Activated CD8-positive, alpha-beta memory T cell treated with anti-CD3 and anti-CD28 coated beads, Interleukin-2, amount 10 ng/mL, durations not matched to agents 7 days and 5 days (primary cell): ENCODE results near the gene NAT9. TPM values are rescaled to one million over a fixed set of nuclear protein-coding genes. Genes with fewer than 3 reads are reported as not detected.
A peak's percentile ranks its signal among the peaks of the same experiment; 100 is the strongest.

Experiments
- ATAC-seq: fragments of 150-1000 bp; cut with Tn5 transposase; one replicate; pipeline ENCODE4 v1.10.0; 2021; ENCODE audit warnings: moderate library complexity
- CTCF ChIA-PET: fragments of 350-600 bp; sonication (Branson Sonifier 250); formaldehyde crosslinking; loops from one replicate; lab custom pipeline; 2021; ENCODE audit warnings: antibody characterized with exemption; lab: Charles Lee
- DNase-seq: peaks from one replicate; pipeline ENCODE4 v3.0.0-alpha.2; 2020
- H3K27ac Mint-ChIP-seq: one replicate; pipeline ENCODE4 v1.8.0; 2021; ENCODE audit warnings: mild to moderate bottlenecking, mixed read lengths
- H3K27me3 Mint-ChIP-seq: one replicate; pipeline ENCODE4 v1.8.0; 2021; ENCODE audit warnings: mixed read lengths
- H3K36me3 Mint-ChIP-seq: one replicate; pipeline ENCODE4 v1.8.0; 2021; ENCODE audit warnings: mild to moderate bottlenecking, mixed read lengths
- H3K4me1 Mint-ChIP-seq: one replicate; pipeline ENCODE4 v1.8.0; 2021; ENCODE audit warnings: mixed read lengths
- H3K4me3 Mint-ChIP-seq: one replicate; pipeline ENCODE4 v1.8.0; 2021; ENCODE audit warnings: mild to moderate bottlenecking, moderate library complexity, mixed read lengths
- H3K9me3 Mint-ChIP-seq: one replicate; pipeline ENCODE4 v1.8.0; 2022; ENCODE audit warnings: low read depth, mixed read lengths
- total RNA-seq, 2 experiments: library from RNA; stranded (reverse); gene quantifications; one replicate each; pipeline ENCODE4 v1.2.3, GENCODE V29; 2021

NAT9 gene
- total RNA-seq, 2 experiments from 2014 or later, result 34.1 to 34.5 TPM

- no peak overlapping the region for H3K4me3 Mint-ChIP-seq
- peaks cover 65% of the 10 kb centered on the region for H3K4me1 Mint-ChIP-seq
- no peak overlapping the region for H3K27ac Mint-ChIP-seq
- no peaks in the 10 kb centered on the region for H3K9me3 Mint-ChIP-seq
- no peaks in the 10 kb centered on the region for H3K27me3 Mint-ChIP-seq
- DNase-seq (no peak), ATAC-seq (no peak)
- CTCF ChIA-PET, result interaction anchor here (1.1 to 9.3 kb wide), 6 partner anchors 9 to 45 kb away, joined by 3 to 94 read pairs (median 36); partner anchors contain the start of gene RAB37
- peaks cover 14% of the 10 kb centered on the region for H3K36me3 Mint-ChIP-seq
Observed at GRCh38 chr17:74782571-74782970, 6.4 kb upstream of the NAT9 start.

- Mint-ChIP-seq H3K4me1 (peaks cover 77% of the 10 kb centered on the region), H3K9me3 (no peaks in the 10 kb centered on the region), H3K4me3 (peak overlapping the region; percentile 49), H3K27me3 (no peaks in the 10 kb centered on the region), H3K27ac (peak overlapping the region; percentile 95), H3K36me3 (peaks cover 16% of the 10 kb centered on the region)
- ATAC-seq (peak; percentile 25), DNase-seq (peak; percentile 75)
- CTCF ChIA-PET, result interaction anchor here (0.8 to 9.3 kb wide), 13 partner anchors 10 to 123 kb away, joined by 3 to 94 read pairs (median 15); partner anchors contain the start of genes FDXR and RAB37
Observed at GRCh38 chr17:74780443-74781238, 4.5 kb upstream of the NAT9 start.

- ATAC-seq, result peak; percentile 57
- Mint-ChIP-seq H3K9me3 (no peaks in the 10 kb centered on the region), H3K27me3 (no peaks in the 10 kb centered on the region), H3K36me3 (peaks cover 12% of the 10 kb centered on the region), H3K4me1 (peaks cover 76% of the 10 kb centered on the region), H3K27ac (peak overlapping the region; percentile 95), H3K4me3 (peak overlapping the region; percentile 49)
- peak; percentile 91 for DNase-seq
- CTCF ChIA-PET, result interaction anchor here (0.8 to 9.3 kb wide), 13 partner anchors 9 to 123 kb away, joined by 3 to 94 read pairs (median 15); partner anchors contain the start of gene RAB37
Observed at GRCh38 chr17:74779948-74780400, 3.8 kb upstream of the NAT9 start.

- Mint-ChIP-seq H3K4me1 (peaks cover 71% of the 10 kb centered on the region), H3K36me3 (peaks cover 12% of the 10 kb centered on the region), H3K27ac (peak overlapping the region; percentile 95), H3K27me3 (no peaks in the 10 kb centered on the region), H3K9me3 (no peaks in the 10 kb centered on the region), H3K4me3 (peak overlapping the region; percentile 49)
- no peak for ATAC-seq
- DNase-seq, result no peak
- CTCF ChIA-PET, result interaction anchor here (1.2 to 9.3 kb wide), 13 partner anchors 9 to 122 kb away, joined by 3 to 94 read pairs (median 15); partner anchors contain the start of gene RAB37
Observed at GRCh38 chr17:74779501-74779900, 3.4 kb upstream of the NAT9 start.

- Mint-ChIP-seq H3K9me3 (no peaks in the 10 kb centered on the region), H3K4me1 (peaks cover 68% of the 10 kb centered on the region), H3K4me3 (no peak overlapping the region), H3K27me3 (no peaks in the 10 kb centered on the region), H3K27ac (peak overlapping the region; percentile 95), H3K36me3 (peaks cover 15% of the 10 kb centered on the region)
- DNase-seq (no peak), ATAC-seq (no peak)
- CTCF ChIA-PET, result interaction anchor here (1.2 to 9.3 kb wide), 13 partner anchors 8 to 122 kb away, joined by 3 to 94 read pairs (median 15); partner anchors contain the start of gene RAB37
Observed at GRCh38 chr17:74778960-74779359, 2.8 kb upstream of the NAT9 start.

GRCh38 chr17:74777901-74778515 lies 1.9 kb upstream of the NAT9 start:
- Mint-ChIP-seq H3K4me3 (peak overlapping the region; percentile 26), H3K27me3 (no peaks in the 10 kb centered on the region), H3K27ac (peak overlapping the region; percentile 22), H3K4me1 (peaks cover 70% of the 10 kb centered on the region), H3K9me3 (no peaks in the 10 kb centered on the region), H3K36me3 (peaks cover 17% of the 10 kb centered on the region)
- ATAC-seq, result no peak
- no peak for DNase-seq
- CTCF ChIA-PET, result interaction anchor here (2.4 to 9.3 kb wide), 7 partner anchors 13 to 121 kb away, joined by 10 to 94 read pairs (median 29); partner anchors contain the start of gene RAB37

- DNase-seq, result no peak
- ATAC-seq, result no peak
- peak overlapping the region; percentile 66 for H3K27ac Mint-ChIP-seq
- H3K36me3 Mint-ChIP-seq, result peaks cover 17% of the 10 kb centered on the region
- H3K9me3 Mint-ChIP-seq, result no peaks in the 10 kb centered on the region
- peak overlapping the region; percentile 99 for H3K4me3 Mint-ChIP-seq
- peaks cover 68% of the 10 kb centered on the region for H3K4me1 Mint-ChIP-seq
- no peaks in the 10 kb centered on the region for H3K27me3 Mint-ChIP-seq
- CTCF ChIA-PET, result interaction anchor here (2.4 to 9.1 kb wide), 6 partner anchors 14 to 119 kb away, joined by 10 to 206 read pairs (median 58); partner anchors contain the start of genes NHERF1 and RAB37
Observed at GRCh38 chr17:74776990-74777389, 845 bp upstream of the NAT9 start.

- H3K4me3 Mint-ChIP-seq, result peak overlapping the region; percentile 99
- peaks cover 56% of the 10 kb centered on the region for H3K4me1 Mint-ChIP-seq
- DNase-seq, result no peak
- no peaks in the 10 kb centered on the region for H3K9me3 Mint-ChIP-seq
- CTCF ChIA-PET, result interaction anchor here (0.8 to 9.1 kb wide), 11 partner anchors 16 to 209 kb away, joined by 3 to 206 read pairs (median 10); partner anchors contain the start of genes NHERF1 and RAB37
- H3K27me3 Mint-ChIP-seq, result no peaks in the 10 kb centered on the region
- peak overlapping the region; percentile 86 for H3K27ac Mint-ChIP-seq
- no peak for ATAC-seq
- peaks cover 26% of the 10 kb centered on the region for H3K36me3 Mint-ChIP-seq
Observed at GRCh38 chr17:74775409-74776043, 619 bp downstream of the NAT9 start.

- Mint-ChIP-seq H3K36me3 (peaks cover 29% of the 10 kb centered on the region), H3K4me1 (peaks cover 44% of the 10 kb centered on the region), H3K27ac (peak overlapping the region; percentile 60), H3K4me3 (peak overlapping the region; percentile 33), H3K27me3 (no peaks in the 10 kb centered on the region), H3K9me3 (no peaks in the 10 kb centered on the region)
- ATAC-seq (no peak), DNase-seq (no peak)
- CTCF ChIA-PET, result interaction anchor here (0.9 to 8.5 kb wide), 6 partner anchors 18 to 116 kb away, joined by 3 to 206 read pairs (median 12); partner anchors contain the start of gene NHERF1
Observed at GRCh38 chr17:74773871-74774286, 2.3 kb downstream of the NAT9 start.

GRCh38 chr17:74773414-74773813 lies 2.7 kb downstream of the NAT9 start:
- H3K9me3 Mint-ChIP-seq, result no peaks in the 10 kb centered on the region
- no peaks in the 10 kb centered on the region for H3K27me3 Mint-ChIP-seq
- H3K27ac Mint-ChIP-seq, result no peak overlapping the region
- DNase-seq, result no peak
- no peak for ATAC-seq
- peak overlapping the region; percentile 33 for H3K4me3 Mint-ChIP-seq
- peaks cover 32% of the 10 kb centered on the region for H3K36me3 Mint-ChIP-seq
- CTCF ChIA-PET, result interaction anchor here (0.9 to 8.5 kb wide), 4 partner anchors 17 to 114 kb away, joined by 3 to 206 read pairs (median 26); partner anchors contain the start of gene NHERF1
- peaks cover 44% of the 10 kb centered on the region for H3K4me1 Mint-ChIP-seq

GRCh38 chr17:74772053-74772452 lies 4.1 kb downstream of the NAT9 start:
- Mint-ChIP-seq H3K4me1 (peaks cover 32% of the 10 kb centered on the region), H3K27me3 (no peaks in the 10 kb centered on the region), H3K9me3 (no peaks in the 10 kb centered on the region), H3K4me3 (no peak overlapping the region), H3K27ac (no peak overlapping the region), H3K36me3 (peaks cover 31% of the 10 kb centered on the region)
- CTCF ChIA-PET, result interaction anchor here (3.0 to 8.5 kb wide), 4 partner anchors 16 to 115 kb away, joined by 17 to 206 read pairs (median 40); partner anchors contain the start of gene RAB37
- DNase-seq (no peak), ATAC-seq (no peak)

- no peak for DNase-seq
- no peaks in the 10 kb centered on the region for H3K9me3 Mint-ChIP-seq
- H3K36me3 Mint-ChIP-seq, result peaks cover 34% of the 10 kb centered on the region
- no peak overlapping the region for H3K4me3 Mint-ChIP-seq
- CTCF ChIA-PET, result interaction anchor here (0.9 to 8.5 kb wide), 13 partner anchors 8 to 205 kb away, joined by 3 to 206 read pairs (median 5); partner anchors contain the start of gene RAB37
- H3K27ac Mint-ChIP-seq, result peak overlapping the region; percentile 15
- ATAC-seq, result no peak
- H3K4me1 Mint-ChIP-seq, result peaks cover 29% of the 10 kb centered on the region
- H3K27me3 Mint-ChIP-seq, result no peaks in the 10 kb centered on the region
Observed at GRCh38 chr17:74771319-74771914, 4.7 kb downstream of the NAT9 start.
